RWPE1 (cell line): Measurements from ENCODE around the gene DDX24.

Source experiments
- CTCF ChIA-PET: fragments of 350-600 bp; sonication (Branson Sonifier 250); formaldehyde crosslinking; extraction: SDS; loops from one replicate; lab custom pipeline; 2021; lab: Yijun Ruan, JAX
- POLR2A ChIA-PET: fragments of 400-600 bp; formaldehyde crosslinking; extraction: SDS; loops from one replicate; lab custom pipeline; 2020; ENCODE audit warnings: antibody characterized with exemption; ENCODE audit not compliant: low non-redundant PET; lab: Yijun Ruan, JAX
- DNase-seq: peaks from one replicate; pipeline ENCODE4 v3.0.0; 2012; ENCODE audit warnings: low spot score
- H3K27ac ChIP-seq: fragments of 450-650 bp; 2 replicates; pipeline ENCODE4 v1.5.1; 2017
- CTCF ChIP-seq: fragments of 450-650 bp; conservative IDR thresholded peaks from 2 replicates; pipeline ENCODE4 v1.5.1; 2017; ENCODE audit warnings: low read depth, mild to moderate bottlenecking

DDX24 gene

GRCh38 chr14:94021001-94021400, 60.0 kb downstream of the DDX24 start:
- no peak overlapping the region for H3K27ac ChIP-seq

GRCh38 chr14:94020267-94020666, 60.7 kb downstream of the DDX24 start:
- ChIA-PET POLR2A (no interaction called here), CTCF (interaction anchor here (1.1 kb wide), 1 partner anchor 219 kb away, joined by 3 read pairs; no protein-coding TSS in a partner anchor)

More at GRCh38 chr14:94021001-94021400, 60.0 kb downstream of the DDX24 start:
- ChIA-PET POLR2A (interaction anchor here (0.6 kb wide), 1 partner anchor 92 kb away, joined by 3 read pairs; no protein-coding TSS in a partner anchor), CTCF (interaction anchor here (0.6 to 1.1 kb wide), 4 partner anchors 16 to 235 kb away, joined by 3 read pairs; no protein-coding TSS in a partner anchor)
- DNase-seq, result no peak
- no peak for TF ChIP-seq CTCF

GRCh38 chr14:94019329-94019728, 61.7 kb downstream of the DDX24 start:
- no peak overlapping the region for H3K27ac ChIP-seq
- POLR2A ChIA-PET, result no interaction called here
- CTCF ChIA-PET, result interaction anchor here (0.6 to 0.8 kb wide), 2 partner anchors 263 to 1085 kb away, joined by 3 to 4 read pairs; no protein-coding TSS in a partner anchor
- no peak for DNase-seq
- no peak for TF ChIP-seq CTCF

More at GRCh38 chr14:94020267-94020666, 60.7 kb downstream of the DDX24 start:
- TF ChIP-seq CTCF, result no peak
- H3K27ac ChIP-seq, result no peak overlapping the region
- DNase-seq, result no peak

- DNase-seq, result no peak
- POLR2A ChIA-PET, result no interaction called here
- TF ChIP-seq CTCF, result no peak
- H3K27ac ChIP-seq, result no peak overlapping the region
- CTCF ChIA-PET, result interaction anchor here (0.5 to 0.8 kb wide), 5 partner anchors 10 to 1083 kb away, joined by 3 to 4 read pairs (median 3); no protein-coding TSS in a partner anchor
These were observed 62.7 kb downstream of the DDX24 start for GRCh38 chr14:94018308-94018707.

GRCh38 chr14:94016446-94016976, 64.5 kb downstream of the DDX24 start:
- ChIA-PET CTCF (interaction anchor here (1.1 kb wide), 1 partner anchor 46 kb away, joined by 3 read pairs; no protein-coding TSS in a partner anchor), POLR2A (no interaction called here)
- H3K27ac ChIP-seq, result no peak overlapping the region
- no peak for TF ChIP-seq CTCF
- no peak for DNase-seq

- no peak for TF ChIP-seq CTCF
- DNase-seq, result no peak
- ChIA-PET CTCF (no interaction called here), POLR2A (no interaction called here)
- no peak overlapping the region for H3K27ac ChIP-seq
These were observed 65.8 kb downstream of the DDX24 start for GRCh38 chr14:94015223-94015622.
